Left colon (tissue), 2 donors: ENCODE measurements around the gene UBE2R2. TPM values are rescaled to one million over a fixed set of nuclear protein-coding genes. Genes with fewer than 3 reads are reported as not detected.
A peak's percentile ranks its signal among the peaks of the same experiment; 100 is the strongest.
"Not testable (repeated sequence)": the region's sequence is repeated elsewhere in the genome, so short reads cannot be mapped to it uniquely, and the experiment has no call there.

ENCODE experiments used
- ATAC-seq: fragments of 200-7000 bp; cut with Tn5 transposase; one replicate; pipeline ENCODE4 v1.9.1; 2020; ENCODE audit warnings: mild to moderate bottlenecking, moderate library complexity
- DNase-seq, 2 donors: peaks; one replicate each; pipeline ENCODE4 v3.0.0-alpha.2; 2020
- intact Hi-C, 2 donors: fragments of 100-400 bp; cut with DNase I in 1 of 2; cut with micrococcal nuclease in 1 of 2; formaldehyde crosslinking; loops; one replicate each; pipeline versions ENCODE4 v1.11.2 to v1.14.0; 2022; cut with DNase I, micrococcal nuclease
- total RNA-seq, 2 donors: library from RNA; stranded (reverse); fragmentation: NEBNext Ultra II Directional; extraction: Animal tissue kit (Norgen Biotek cat#: 25700); gene quantifications; one replicate each; pipeline ENCODE4 v1.2.1, GENCODE V29; 2021
- donor health status: DM: no; HTN: no; CAD: no.
- donor health status: DM: yes; HTN: yes; CAD: no.

UBE2R2 gene
- total RNA-seq, 2 donors from 2014 or later: 34.1 to 40.8 TPM

- ATAC-seq (peak; percentile 32), DNase-seq (no peak)
- intact Hi-C loops: no loop called here
Measured at GRCh38 chr9:33867747-33868439, 50.9 kb downstream of the UBE2R2 start.

GRCh38 chr9:33868440-33868973 is 51.5 kb downstream of the UBE2R2 start:
- DNase-seq (no peak), ATAC-seq (peak; percentile 3)
- intact Hi-C loops: no loop called here

DNA sequence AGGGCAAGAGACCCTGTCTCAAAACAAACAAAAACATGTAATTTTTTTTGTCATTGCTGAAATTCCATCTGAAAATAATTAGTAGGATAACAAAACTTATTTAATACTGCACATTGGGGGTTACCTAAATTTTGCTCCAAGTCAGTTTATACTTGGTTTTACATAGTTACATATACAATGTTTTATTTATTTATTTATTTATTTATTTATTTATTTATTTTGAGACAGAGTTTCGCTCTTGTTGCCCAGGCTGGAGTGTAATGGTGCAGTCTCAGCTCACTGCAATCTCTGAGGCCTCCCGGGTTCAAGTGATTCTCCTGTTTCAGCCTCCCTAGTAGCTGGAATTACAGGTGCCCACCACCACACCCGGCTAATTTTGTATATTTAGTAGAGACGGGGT is 52.3 kb downstream of the UBE2R2 start:
- ATAC-seq, intact Hi-C loops, DNase-seq: not testable (repeated sequence)

GRCh38 chr9:33877727-33878489 is 60.9 kb downstream of the UBE2R2 start:
- ATAC-seq: peak; percentile 63
- intact Hi-C loops: no loop called here

DNA sequence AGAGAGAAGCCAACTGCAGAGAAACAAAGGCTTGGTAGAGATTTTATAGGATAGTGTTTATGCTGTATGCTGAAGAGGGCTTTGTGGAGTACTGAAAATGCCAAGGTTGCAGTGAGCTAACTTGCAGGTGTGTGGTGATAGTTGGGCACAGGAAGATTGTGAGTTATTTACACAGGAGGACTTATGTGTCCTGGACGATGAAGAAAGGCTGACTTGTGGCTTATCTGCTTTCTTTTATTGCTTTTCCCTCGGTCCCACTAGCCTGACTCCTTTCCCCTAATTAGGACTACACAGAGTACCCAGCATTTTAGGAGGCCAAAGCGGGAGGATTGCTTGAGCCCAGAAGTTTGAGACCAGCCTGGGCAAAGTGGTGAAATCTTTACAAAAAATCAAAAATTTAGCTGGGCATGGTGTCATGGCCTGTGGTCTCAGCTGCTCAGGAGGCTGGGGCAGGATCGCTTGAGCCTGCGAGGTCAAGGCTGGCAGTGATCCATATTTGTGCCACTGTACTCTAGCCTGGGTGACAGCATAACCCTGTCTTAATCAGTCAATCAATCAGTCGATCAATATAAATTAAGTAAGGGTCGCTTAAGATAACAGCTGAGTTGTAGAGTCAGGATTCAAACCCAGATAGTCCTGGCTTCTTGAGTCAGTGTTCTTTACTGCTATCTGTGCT is 61.9 kb downstream of the UBE2R2 start:
- intact Hi-C loops: no loop called here
- ATAC-seq: peak; percentile 54

More at GRCh38 chr9:33877727-33878489, 60.9 kb downstream of the UBE2R2 start:
- no peak for DNase-seq

GRCh38 chr9:33880211-33881089 is 63.5 kb downstream of the UBE2R2 start:
- no peak for ATAC-seq
- intact Hi-C loops: no loop called here
- no peak for DNase-seq

More for the DNA sequence above, 61.9 kb downstream of the UBE2R2 start:
- no peak for DNase-seq

- intact Hi-C loops: no loop called here
- no peak for ATAC-seq
- no peak for DNase-seq
Measured at GRCh38 chr9:33881635-33882034, 64.7 kb downstream of the UBE2R2 start.

- intact Hi-C loops: no loop called here
- peak in 1 of 2 donors; percentile 47 for DNase-seq
- ATAC-seq: peak; percentile 72
Measured at GRCh38 chr9:33884856-33885701, 68.1 kb downstream of the UBE2R2 start.

GRCh38 chr9:33885948-33886347 is 69.0 kb downstream of the UBE2R2 start:
- intact Hi-C loops: no loop called here
- no peak for DNase-seq

GRCh38 chr9:33893861-33894260 is 76.9 kb downstream of the UBE2R2 start:
- intact Hi-C loops: no loop called here
- DNase-seq: no peak
- ATAC-seq: no peak

More at GRCh38 chr9:33885948-33886347, 69.0 kb downstream of the UBE2R2 start:
- ATAC-seq: no peak

DNA sequence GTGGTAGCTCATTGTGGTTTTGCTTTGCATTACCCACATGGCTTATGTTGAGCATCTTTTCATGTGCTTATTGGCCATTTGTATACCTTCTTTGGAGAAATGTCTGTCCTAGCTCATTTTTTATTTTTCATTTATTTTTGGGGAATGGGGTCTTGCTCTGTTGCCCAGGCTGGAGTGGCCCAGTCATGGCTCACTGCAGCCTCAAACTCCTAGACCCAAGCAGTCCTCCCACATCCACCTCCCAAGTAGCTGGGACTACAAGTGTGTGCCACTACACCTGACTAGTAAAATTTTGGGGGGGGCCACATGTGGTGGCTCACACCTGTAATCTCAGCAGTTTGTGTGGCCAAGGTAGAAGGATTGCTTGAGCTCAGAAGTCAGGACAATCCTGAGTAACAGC is 77.4 kb downstream of the UBE2R2 start:
- no peak for DNase-seq
- intact Hi-C loops: no loop called here
- no peak for ATAC-seq

DNA sequence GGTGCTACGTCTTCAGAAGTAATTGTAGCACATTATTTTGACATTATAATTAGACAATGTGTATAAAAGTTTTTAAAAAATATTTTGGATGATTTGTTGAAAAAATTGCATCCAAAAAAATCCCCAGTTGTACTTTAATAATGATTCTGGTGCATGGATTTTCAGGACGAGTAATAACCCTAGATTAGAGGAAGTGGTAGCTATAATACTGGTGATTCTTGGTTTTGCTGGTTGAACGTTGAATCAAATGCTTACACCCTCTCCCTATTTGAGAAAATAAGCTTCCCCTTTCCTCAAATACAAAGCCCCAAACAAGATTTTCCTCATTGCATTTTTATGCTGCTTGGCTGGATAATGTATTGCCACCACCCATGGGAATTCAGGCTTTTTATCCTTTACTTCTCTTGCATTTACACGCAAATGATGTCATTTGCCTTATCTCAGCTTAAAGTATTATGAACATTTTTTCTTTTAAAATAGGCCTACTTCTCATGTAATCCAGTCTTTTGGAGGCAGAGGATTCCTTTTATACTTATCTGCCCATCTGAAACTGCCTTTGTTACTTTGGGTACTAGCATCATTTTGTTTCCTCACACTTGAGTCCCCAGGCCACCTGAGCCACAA is 86.3 kb downstream of the UBE2R2 start:
- ATAC-seq (no peak), DNase-seq (no peak)
- intact Hi-C loops: no loop called here

- ATAC-seq (no peak), DNase-seq (no peak)
- intact Hi-C loops: no loop called here
Measured at GRCh38 chr9:33905137-33905536, 88.2 kb downstream of the UBE2R2 start.

DNA sequence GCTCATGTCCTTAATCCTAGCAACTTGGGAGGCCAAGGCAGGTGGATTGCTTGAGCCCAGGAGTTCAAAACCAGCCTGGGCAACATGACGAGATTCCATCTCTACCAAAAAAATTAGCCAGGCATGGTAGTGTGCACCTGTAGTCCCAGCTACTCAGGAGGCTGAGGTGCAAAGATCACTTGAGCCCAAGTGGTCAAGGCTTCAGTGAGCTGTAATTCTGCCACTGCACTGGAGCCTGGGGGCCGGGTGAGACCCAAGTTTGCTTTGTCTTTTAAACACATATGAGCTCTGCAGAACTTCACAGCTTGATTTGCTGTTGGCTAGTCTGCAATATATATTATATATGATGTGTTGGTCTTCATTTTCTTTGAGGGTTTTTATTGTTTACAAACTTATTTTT is 89.8 kb downstream of the UBE2R2 start:
- intact Hi-C loops: no loop called here
- DNase-seq (no peak), ATAC-seq (no peak)

DNA sequence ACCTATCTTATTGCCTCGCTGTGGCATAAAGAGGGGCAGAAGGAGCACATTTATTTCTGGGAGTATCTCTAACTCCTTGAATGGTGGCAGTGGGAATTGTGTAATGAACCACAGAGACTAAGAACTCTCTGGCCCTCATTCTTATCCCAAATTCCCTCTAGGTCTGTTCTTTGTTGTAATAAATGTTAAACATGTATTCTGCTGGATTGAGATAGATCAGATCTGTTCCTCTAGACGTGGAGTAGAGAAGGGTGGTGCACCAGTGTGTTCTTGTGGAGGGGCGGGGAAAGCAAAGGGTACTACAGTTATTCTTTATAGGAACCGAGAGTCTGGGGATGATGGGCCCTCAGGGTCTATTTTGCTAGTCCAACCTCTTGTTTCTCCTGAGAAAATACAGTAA is 90.4 kb downstream of the UBE2R2 start:
- ATAC-seq: no peak
- intact Hi-C loops: no loop called here

DNA sequence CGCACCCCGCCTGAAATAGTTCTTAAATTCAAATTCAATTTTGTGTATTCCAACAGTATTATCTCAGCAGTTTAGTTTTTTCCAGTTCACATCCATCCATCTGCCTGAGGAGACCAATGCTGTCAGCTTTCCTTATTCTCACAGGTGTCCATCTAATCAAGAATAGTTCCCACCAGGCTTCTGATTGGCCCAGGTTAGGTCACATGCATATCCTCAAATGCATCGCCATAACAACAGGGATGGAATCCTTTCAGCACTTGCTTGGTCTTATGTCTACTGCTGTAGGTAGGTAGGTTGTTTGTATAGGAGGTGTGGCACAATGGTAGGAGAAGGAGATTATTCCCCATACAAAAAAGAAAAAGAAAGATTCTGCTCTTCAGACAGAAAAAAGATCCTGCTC is 91.2 kb downstream of the UBE2R2 start:
- ATAC-seq (peak; percentile 44), DNase-seq (no peak)
- intact Hi-C loops: no loop called here

More for the DNA sequence above, 90.4 kb downstream of the UBE2R2 start:
- no peak for DNase-seq

DNA sequence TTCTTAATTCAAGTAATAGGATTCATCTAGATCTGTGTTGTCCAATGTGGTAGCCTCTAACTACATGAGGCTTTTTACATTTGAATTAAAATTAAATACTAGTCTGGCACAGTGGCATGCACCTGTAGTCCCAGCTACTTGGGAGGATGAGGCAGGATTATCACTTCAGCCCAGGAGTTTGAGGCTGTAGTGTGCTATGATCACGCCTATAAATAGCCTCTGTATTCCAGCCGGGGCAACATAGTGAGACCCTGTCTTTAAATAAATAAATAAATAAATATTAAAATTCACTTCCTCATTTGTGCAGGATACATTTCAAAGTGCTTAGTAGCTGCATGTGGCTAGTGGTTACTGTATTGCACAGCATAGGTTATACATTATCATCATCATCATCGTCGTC is 91.8 kb downstream of the UBE2R2 start:
- DNase-seq (no peak), ATAC-seq (no peak)
- intact Hi-C loops: no loop called here
